Progenitor cell of endocrine pancreas (in vitro differentiated cells): Measurements from ENCODE around the gene ZBTB32. TPM values are rescaled to one million over a fixed set of nuclear protein-coding genes. Genes with fewer than 3 reads are reported as not detected.

Experiments
- DNase-seq: peaks from one replicate; pipeline ENCODE4 v3.0.0; 2021; ENCODE audit warnings: low spot score; ENCODE audit not compliant: unreplicated experiment
- H3K27ac Mint-ChIP-seq: 2 replicates; pipeline ENCODE4 v1.8.0; 2021; ENCODE audit warnings: mild to moderate bottlenecking, moderate library complexity, mixed read lengths
- H3K27me3 Mint-ChIP-seq: 2 replicates; pipeline ENCODE4 v1.8.0; 2021; ENCODE audit warnings: mixed read lengths
- H3K36me3 Mint-ChIP-seq: 2 replicates; pipeline ENCODE4 v1.8.0; 2022; ENCODE audit warnings: mixed read lengths; ENCODE audit not compliant: insufficient read depth
- H3K4me1 Mint-ChIP-seq: 2 replicates; pipeline ENCODE4 v1.8.0; 2021; ENCODE audit warnings: low read depth, mixed read lengths
- H3K4me3 Mint-ChIP-seq: 2 replicates; pipeline ENCODE4 v1.8.0; 2021; ENCODE audit warnings: low read depth, mild to moderate bottlenecking, moderate library complexity, mixed read lengths
- H3K9me3 Mint-ChIP-seq: 2 replicates; pipeline ENCODE4 v1.8.0; 2021; ENCODE audit warnings: low read depth, mixed read lengths
- CTCF ChIP-seq: fragments of 200-600 bp; sonication (generic); IDR thresholded peaks from one replicate; pipeline ENCODE4 v1.5.0; 2021; ENCODE audit warnings: antibody characterized with exemption, mild to moderate bottlenecking; ENCODE audit not compliant: unreplicated experiment
- total RNA-seq: library from RNA; stranded (reverse); gene quantifications from 2 replicates; pipeline ENCODE4 v1.2.1, GENCODE V29; 2021

The ZBTB32 gene
- total RNA-seq, 1 donor from 2014 or later, result not detected

- peaks cover 32% of the 10 kb centered on the region for H3K36me3 Mint-ChIP-seq
- H3K27ac Mint-ChIP-seq, result no peak overlapping the region
- H3K4me3 Mint-ChIP-seq, result no peak overlapping the region
These were observed 29.1 kb downstream of the ZBTB32 start for GRCh38 chr19:35733180-35734125.

DNA sequence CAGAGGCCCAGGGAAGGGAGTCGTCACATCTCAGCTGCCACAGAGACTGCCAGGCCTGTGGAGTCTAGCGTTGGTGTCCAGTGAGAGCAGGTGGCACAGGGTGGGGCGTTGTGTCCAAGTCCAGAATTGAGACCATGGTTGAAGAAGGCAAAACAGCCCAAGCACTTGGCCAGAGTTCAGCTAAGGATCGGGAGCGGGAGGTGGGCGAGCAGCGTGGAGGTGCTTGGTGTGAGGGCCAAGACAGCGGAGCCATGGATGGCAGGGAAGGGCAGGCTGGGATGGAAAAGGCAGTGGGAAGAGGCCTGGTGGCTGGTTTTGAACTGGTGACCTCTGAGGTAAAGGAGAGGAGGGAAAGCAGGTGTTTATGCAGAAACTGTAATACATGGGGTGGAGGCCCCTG lies 29.9 kb downstream of the ZBTB32 start:
- H3K27ac Mint-ChIP-seq, result no peak overlapping the region
- no peak overlapping the region for H3K4me3 Mint-ChIP-seq
- H3K9me3 Mint-ChIP-seq, result no peaks in the 10 kb centered on the region
- H3K4me1 Mint-ChIP-seq, result no peaks in the 10 kb centered on the region
- no peak for DNase-seq
- no peaks in the 10 kb centered on the region for H3K27me3 Mint-ChIP-seq
- peaks cover 32% of the 10 kb centered on the region for H3K36me3 Mint-ChIP-seq
- no peak for TF ChIP-seq CTCF

More at GRCh38 chr19:35733180-35734125, 29.1 kb downstream of the ZBTB32 start:
- Mint-ChIP-seq H3K4me1 (no peaks in the 10 kb centered on the region), H3K9me3 (no peaks in the 10 kb centered on the region), H3K27me3 (no peaks in the 10 kb centered on the region)
- TF ChIP-seq CTCF, result no peak
- no peak for DNase-seq

- DNase-seq, result no peak
- no peak for TF ChIP-seq CTCF
- H3K4me1 Mint-ChIP-seq, result peaks cover 1% of the 10 kb centered on the region
- H3K27me3 Mint-ChIP-seq, result no peaks in the 10 kb centered on the region
- no peak overlapping the region for H3K27ac Mint-ChIP-seq
- H3K9me3 Mint-ChIP-seq, result no peaks in the 10 kb centered on the region
- H3K36me3 Mint-ChIP-seq, result peaks cover 28% of the 10 kb centered on the region
- H3K4me3 Mint-ChIP-seq, result no peak overlapping the region
These were observed 30.5 kb downstream of the ZBTB32 start for GRCh38 chr19:35734889-35735288.

DNA sequence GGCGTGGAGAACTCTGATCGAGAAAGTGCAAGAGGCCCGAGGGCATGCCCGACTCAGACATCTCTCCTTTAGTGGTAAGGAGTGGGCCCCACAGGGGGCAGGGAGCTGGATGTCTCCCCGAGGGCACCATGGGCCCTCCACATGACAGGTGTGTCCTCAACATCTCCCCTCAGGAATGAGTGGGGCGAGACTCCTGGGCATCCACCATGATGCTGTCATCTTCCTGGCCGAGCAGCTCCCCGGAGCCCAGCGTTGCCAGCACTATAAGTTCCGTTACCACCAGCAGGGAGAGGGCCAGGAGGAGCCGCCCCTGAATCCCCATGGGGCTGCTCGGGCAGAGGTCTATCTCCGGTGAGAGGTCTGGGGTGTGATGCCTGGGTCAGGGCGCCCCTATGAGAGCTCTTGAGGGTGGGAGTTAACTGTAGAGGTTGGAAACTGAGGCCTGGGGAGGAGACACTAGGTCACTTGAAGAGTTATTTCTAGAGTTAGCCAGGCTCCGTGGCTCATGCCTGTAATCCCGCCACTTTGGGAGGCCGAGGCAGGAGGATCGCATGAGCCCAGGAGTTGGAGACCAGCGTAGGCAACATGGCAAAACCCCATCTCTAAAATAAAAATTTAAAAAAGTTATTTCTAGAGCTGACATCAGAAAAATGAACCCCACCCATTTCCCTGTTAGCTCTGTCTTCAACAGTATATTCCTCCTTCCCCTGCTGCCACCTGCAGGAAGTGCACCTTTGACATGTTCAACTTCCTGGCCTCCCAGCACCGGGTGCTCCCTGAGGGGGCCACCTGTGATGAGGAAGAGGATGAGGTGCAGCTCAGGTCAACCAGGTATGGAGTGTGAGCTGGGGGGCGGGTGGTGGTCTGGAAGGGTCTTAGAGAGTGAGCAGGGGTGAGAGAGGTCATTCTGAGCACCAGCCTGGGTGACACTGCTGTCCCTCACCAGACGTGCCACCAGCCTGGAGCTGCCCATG lies 32.8 kb downstream of the ZBTB32 start:
- Mint-ChIP-seq H3K4me3 (no peak overlapping the region), H3K36me3 (peaks cover 19% of the 10 kb centered on the region), H3K9me3 (no peaks in the 10 kb centered on the region), H3K27me3 (no peaks in the 10 kb centered on the region), H3K4me1 (peaks cover 3% of the 10 kb centered on the region), H3K27ac (no peak overlapping the region)
- no peak for DNase-seq
- TF ChIP-seq CTCF, result peak; percentile 21
